Immature natural killer cell (primary cell): ENCODE measurements around the gene SLC19A3. TPM values are rescaled to one million over a fixed set of nuclear protein-coding genes. Genes with fewer than 3 reads are reported as not detected.
"Not testable (repeated sequence)": the region's sequence is repeated elsewhere in the genome, so short reads cannot be mapped to it uniquely, and the experiment has no call there.

Source experiments
- DNase-seq, 3 donors: peaks; one replicate each; pipeline ENCODE4 v3.0.0; 2022; ENCODE audit warnings: mixed read lengths in 1 of 3
- H3K27ac Mint-ChIP-seq, 6 donors: one replicate each; pipeline ENCODE4 v1.8.0; 2020; ENCODE audit warnings: mixed read lengths in 6 of 6, mild to moderate bottlenecking in 5 of 6, inconsistent platforms in 4 of 6, moderate library complexity in 3 of 6
- H3K27me3 Mint-ChIP-seq, 3 donors: one replicate each; pipeline ENCODE4 v1.8.0; 2020 to 2021; ENCODE audit warnings: low read depth in 3 of 3, mild to moderate bottlenecking in 3 of 3, mixed read lengths in 3 of 3, moderate library complexity in 3 of 3, inconsistent platforms in 1 of 3
- H3K36me3 Mint-ChIP-seq, 3 donors: one replicate each; pipeline ENCODE4 v1.8.0; 2020; ENCODE audit warnings: mixed read lengths in 3 of 3, inconsistent platforms in 2 of 3, mild to moderate bottlenecking in 2 of 3
- H3K4me1 Mint-ChIP-seq, 2 donors: one replicate each; pipeline ENCODE4 v1.8.0; 2020; ENCODE audit warnings: inconsistent platforms in 2 of 2, mild to moderate bottlenecking in 2 of 2, mixed read lengths in 2 of 2, moderate library complexity in 1 of 2
- H3K4me3 Mint-ChIP-seq, 5 donors: one replicate each; pipeline ENCODE4 v1.8.0; 2020; ENCODE audit warnings: mild to moderate bottlenecking in 5 of 5, mixed read lengths in 5 of 5, inconsistent platforms in 3 of 5, moderate library complexity in 3 of 5
- H3K9me3 Mint-ChIP-seq, 6 donors: one replicate each; pipeline ENCODE4 v1.8.0; 2020; ENCODE audit warnings: mild to moderate bottlenecking in 6 of 6, mixed read lengths in 6 of 6, inconsistent platforms in 4 of 6, moderate library complexity in 3 of 6
- polyA plus RNA-seq, 3 donors: library from polyadenylated mRNA; unstranded; fragments of 300-500 nt; fragmentation: Illumina TruSeq; gene quantifications; one replicate each; pipeline ENCODE4 v1.2.3, GENCODE V29; 2021

The SLC19A3 gene
- polyA plus RNA-seq = not detected

DNA sequence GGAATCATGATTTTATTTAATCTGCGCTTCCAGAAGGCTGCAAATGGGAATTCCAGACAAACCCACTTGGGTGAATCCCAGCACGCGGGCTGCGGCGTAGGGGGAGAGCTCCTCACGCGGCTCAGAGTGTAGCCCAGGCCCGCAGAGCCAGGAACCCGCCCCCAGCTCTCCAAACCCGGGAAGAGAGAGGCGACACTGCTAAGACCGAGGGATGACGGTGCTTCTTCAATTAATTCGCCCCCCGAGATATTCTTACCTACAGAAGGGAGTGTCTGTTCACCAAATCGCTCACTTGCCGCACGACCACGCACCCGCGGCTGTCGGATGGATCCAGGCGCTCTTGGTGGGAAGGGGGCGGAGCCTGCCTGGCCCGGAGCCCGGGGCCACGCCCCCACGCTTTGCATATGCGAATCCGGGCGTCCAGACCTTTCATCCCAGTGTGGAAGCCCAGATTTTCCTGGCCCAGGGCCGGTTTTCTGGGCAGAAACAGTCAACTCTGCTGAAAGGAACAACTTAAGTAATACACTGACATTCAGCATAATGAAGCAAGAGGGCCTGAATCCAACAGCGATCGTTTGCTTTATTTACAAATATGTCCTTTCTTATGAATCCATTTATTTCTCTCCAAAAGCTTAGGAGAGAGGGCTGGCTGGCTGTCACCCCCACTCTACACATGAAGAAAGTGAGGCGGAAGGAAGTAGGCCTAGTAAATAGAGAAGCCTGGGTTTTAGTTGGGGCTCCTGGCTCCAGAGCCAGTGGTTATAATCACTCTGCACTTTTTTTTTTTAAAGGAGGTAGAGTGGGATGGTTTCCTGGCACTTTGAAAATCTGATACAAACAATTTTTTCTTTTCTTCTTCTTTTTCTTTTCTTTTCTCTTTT is at the start of gene SLC19A3:
SLC19A3 (minus strand) TSS at position 342 of the 881 bp plus-strand sequence. CDS start 15,710 bp downstream, outside the sequence.
- H3K36me3 Mint-ChIP-seq = no peaks in the 10 kb centered on the region
- no peak for DNase-seq
- H3K27me3 Mint-ChIP-seq = peaks cover 2 to 12% (median 4%) of the 10 kb centered on the region in 3 donors
- H3K27ac Mint-ChIP-seq = no peak within 1 kb of the TSS
- H3K4me3 Mint-ChIP-seq = peak within 1 kb of the TSS in 1 of 5 donors; percentile 17
- no peaks in the 10 kb centered on the region for H3K4me1 Mint-ChIP-seq
- no peaks in the 10 kb centered on the region for H3K9me3 Mint-ChIP-seq

DNA sequence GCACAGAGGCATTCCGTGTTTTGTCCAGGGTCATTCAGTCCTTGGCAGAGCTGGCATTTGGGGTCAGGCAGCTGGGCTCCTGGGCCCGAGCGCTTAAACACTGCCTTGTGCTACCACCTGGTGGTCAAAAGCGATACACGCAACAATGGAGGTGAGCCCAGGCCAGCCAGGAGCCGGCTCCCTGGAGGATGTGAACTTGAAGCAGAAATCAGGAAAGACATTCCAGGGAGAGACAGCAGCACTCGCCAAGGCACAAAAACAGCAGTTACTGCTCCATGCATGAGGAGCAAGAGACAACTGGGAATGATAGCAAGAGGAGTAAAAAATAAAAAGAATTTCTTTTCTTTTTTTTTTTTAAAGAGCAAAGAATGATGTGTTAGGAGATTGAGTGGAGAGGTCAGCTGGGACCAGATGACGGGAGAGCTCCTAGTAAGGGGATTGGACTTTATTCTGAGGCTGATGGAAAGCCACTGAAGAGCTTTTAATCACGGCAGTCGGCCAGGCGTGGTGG is 48.6 kb upstream of the SLC19A3 start:
- no peaks in the 10 kb centered on the region for H3K4me1 Mint-ChIP-seq
- no peak overlapping the region for H3K27ac Mint-ChIP-seq
- peaks cover 0 to 2% (median 2%) of the 10 kb centered on the region in 3 donors for H3K27me3 Mint-ChIP-seq

DNA sequence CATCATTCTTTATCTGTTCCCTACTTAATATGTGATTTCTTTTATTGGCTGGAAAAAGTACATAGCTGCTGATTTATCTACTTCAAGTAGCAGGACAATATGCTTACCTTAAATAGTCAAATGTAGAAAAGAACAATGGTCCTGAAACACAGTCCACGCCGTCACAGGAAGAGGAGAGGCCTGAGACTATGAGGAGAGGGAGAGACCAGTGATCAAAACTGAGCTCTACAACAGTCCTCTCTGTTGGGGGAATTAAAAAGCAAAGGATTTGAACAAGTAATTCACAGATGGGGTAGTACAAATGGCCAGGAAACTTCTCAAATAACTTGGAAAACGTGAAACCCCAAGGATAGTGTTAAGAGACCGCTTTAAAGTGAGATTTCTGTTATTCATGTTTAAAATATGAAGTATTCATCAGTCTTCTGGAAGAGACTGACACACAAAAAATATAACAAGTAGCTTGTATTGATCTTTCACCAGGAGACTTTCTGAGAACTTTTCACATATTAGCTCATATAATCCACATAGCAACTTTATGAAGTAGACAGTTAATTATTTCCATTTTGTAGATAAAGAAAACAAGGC is 48.1 kb upstream of the SLC19A3 start:
- H3K36me3 Mint-ChIP-seq = no peaks in the 10 kb centered on the region
- H3K27me3 Mint-ChIP-seq = peaks cover 0 to 2% (median under 1%) of the 10 kb centered on the region in 3 donors
- no peaks in the 10 kb centered on the region for H3K4me1 Mint-ChIP-seq
- no peaks in the 10 kb centered on the region for H3K9me3 Mint-ChIP-seq
- no peak overlapping the region for H3K4me3 Mint-ChIP-seq
- DNase-seq = peak in 1 of 3 donors; percentile 1
- no peak overlapping the region for H3K27ac Mint-ChIP-seq

More for the DNA sequence above, 48.6 kb upstream of the SLC19A3 start:
- H3K9me3 Mint-ChIP-seq = no peaks in the 10 kb centered on the region
- DNase-seq = peak in 2 of 3 donors; percentile 17 to 20
- H3K36me3 Mint-ChIP-seq = no peaks in the 10 kb centered on the region
- no peak overlapping the region for H3K4me3 Mint-ChIP-seq

DNA sequence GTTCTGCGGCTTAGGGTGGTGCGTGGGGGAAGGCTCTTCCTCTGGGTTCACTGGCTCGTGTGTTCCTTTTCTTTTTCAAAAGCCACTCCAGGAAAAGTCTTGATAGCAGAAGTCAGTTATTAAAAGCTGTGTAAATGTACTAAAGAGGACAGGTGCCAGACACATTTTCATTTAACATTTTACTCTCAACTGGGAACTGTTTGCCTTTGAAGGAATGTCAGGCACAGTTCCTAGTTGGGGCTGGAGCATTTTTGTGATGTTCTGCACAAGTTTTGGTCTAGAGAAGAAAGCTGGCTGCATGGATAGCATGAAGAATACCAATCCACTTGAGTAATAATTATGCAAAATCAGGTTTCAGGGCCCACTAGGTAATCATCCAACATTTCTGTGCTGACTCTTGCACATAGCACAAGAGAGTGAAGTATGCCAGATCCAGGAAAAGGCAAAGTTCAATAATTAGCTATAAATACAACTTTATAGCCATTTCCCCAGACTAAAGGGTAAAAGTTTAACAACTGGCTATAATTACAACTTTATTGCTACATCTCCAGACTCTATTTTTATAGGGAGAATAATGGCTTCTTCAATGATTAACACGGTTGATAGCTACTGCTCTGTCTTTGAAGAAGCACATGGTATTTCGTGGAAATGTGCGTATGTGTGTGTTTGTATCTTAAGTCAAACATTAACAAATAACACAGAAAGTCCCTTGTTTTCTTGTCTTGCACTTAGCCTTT is 44.1 kb upstream of the SLC19A3 start:
- no peaks in the 10 kb centered on the region for H3K9me3 Mint-ChIP-seq
- no peak overlapping the region for H3K27ac Mint-ChIP-seq
- H3K27me3 Mint-ChIP-seq = peaks cover 0 to 2% (median 0%) of the 10 kb centered on the region in 3 donors
- no peak overlapping the region for H3K4me3 Mint-ChIP-seq
- DNase-seq = no peak
- no peaks in the 10 kb centered on the region for H3K4me1 Mint-ChIP-seq
- H3K36me3 Mint-ChIP-seq = no peaks in the 10 kb centered on the region

DNA sequence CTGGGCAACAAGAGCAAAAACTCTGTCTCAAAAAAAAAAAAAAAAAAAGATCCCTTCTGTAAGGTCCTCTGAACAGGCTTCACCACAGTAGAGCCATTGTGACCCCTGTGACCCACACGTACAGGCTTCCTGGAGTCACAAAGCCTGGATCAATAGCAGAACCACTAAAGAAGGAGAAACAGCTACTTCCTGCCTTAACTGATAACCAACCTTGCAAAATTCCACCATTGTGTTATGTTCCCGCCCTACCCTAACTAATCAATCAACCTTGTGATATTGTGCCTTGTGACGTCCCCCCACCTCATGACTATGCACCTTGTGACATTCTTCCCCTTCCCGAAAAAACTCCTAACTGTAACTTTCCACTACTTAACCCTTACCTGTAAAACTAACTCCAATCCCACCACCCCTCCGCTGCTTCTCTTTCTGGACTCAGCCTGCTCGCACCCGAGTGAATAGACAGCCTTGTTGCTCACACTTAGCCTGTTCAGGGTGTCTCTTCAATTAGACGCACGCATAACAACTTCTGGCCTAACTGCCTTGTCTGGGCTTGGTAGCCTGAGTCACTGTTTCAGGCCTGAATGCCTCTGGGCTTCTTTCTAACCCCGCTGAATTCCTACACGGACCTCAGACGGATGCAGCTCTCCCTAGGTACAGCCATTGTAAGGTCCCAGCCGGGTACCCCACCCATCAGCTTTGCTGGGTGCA is 41.7 kb upstream of the SLC19A3 start:
- Mint-ChIP-seq H3K9me3 (no peaks in the 10 kb centered on the region), H3K27me3 (peaks cover 0 to 6% (median 2%) of the 10 kb centered on the region in 3 donors), H3K4me3 (no peak overlapping the region), H3K27ac (no peak overlapping the region), H3K36me3 (no peaks in the 10 kb centered on the region), H3K4me1 (no peaks in the 10 kb centered on the region)
- DNase-seq = no peak

DNA sequence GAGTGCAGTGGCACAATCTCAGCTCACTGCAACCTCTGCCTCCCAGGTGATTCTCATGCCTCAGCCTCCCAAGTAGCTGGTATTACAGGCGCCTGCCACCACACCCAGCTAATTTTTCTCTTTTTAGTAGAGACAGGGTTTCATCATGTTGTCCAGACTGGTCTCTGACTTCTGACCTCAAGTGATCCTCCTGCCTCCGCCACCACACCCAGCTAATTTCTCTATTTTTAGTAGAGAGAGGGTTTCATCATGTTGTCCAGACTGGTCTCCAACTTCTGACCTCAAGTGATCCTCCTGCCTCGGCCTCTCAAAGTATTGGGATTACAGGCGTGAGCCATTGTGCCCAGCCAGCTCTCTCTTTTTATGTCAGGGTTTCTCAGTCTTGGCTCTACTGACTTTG is 38.4 kb upstream of the SLC19A3 start:
- DNase-seq, H3K27ac Mint-ChIP-seq, H3K4me1 Mint-ChIP-seq, H3K9me3 Mint-ChIP-seq, H3K4me3 Mint-ChIP-seq, H3K36me3 Mint-ChIP-seq, H3K27me3 Mint-ChIP-seq: not testable (repeated sequence)

DNA sequence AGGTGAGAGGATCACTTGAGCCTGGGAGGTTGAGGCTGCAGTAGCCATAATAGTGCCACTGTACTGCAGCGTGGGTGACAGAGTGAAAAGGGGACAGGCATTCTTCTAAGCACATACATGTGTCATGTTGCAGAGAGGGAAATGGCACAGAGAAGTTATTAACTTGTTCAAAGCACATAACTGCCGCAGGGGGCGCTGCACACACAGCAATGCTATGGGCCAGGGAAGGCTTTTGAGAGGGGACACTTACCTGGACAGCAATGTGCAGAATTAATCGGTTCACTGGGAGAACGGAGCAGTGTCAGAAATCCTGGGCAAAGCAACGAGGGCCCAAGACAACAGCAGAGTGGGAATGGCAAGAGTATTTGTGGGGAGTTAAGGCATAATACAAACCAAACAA is 30.3 kb upstream of the SLC19A3 start:
- Mint-ChIP-seq H3K9me3 (peaks cover 0 to 4% (median 0%) of the 10 kb centered on the region in 6 donors), H3K36me3 (no peaks in the 10 kb centered on the region), H3K4me1 (no peaks in the 10 kb centered on the region), H3K4me3 (no peak overlapping the region), H3K27me3 (peaks cover 2 to 10% (median 3%) of the 10 kb centered on the region in 3 donors), H3K27ac (no peak overlapping the region)
- no peak for DNase-seq

DNA sequence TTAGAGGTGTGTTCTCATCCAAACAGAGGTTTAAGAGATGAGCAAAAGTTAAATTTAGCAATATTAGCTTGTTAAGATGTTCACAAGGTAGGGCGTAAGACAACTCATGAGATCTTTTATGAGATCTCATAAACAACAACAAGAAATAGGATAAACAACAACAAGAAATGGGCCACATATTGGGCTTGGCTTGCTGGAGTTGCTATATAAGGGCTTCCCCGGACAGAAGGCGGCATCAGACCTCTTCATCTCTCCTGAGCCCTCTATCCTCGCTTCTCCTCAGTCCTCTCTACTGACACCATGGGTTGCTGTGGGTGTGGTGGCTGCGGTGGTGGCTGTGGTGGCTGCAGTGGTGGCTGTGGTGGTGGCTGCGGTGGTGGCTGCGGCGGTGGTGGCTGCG is 27.8 kb upstream of the SLC19A3 start, which contains the start of gene SCYGR8:
SCYGR8 (plus strand) TSS at position 301 of the 400 bp plus-strand sequence; CDS start at position 301, 0 bp downstream.
- Mint-ChIP-seq H3K4me1 (no peaks in the 10 kb centered on the region), H3K36me3 (no peaks in the 10 kb centered on the region), H3K9me3 (peaks cover 0 to 4% (median 0%) of the 10 kb centered on the region in 6 donors), H3K27me3 (peaks cover 2 to 8% (median 3%) of the 10 kb centered on the region in 3 donors), H3K4me3 (no peak within 1 kb of the TSS), H3K27ac (no peak within 1 kb of the TSS)
- DNase-seq = no peak

DNA sequence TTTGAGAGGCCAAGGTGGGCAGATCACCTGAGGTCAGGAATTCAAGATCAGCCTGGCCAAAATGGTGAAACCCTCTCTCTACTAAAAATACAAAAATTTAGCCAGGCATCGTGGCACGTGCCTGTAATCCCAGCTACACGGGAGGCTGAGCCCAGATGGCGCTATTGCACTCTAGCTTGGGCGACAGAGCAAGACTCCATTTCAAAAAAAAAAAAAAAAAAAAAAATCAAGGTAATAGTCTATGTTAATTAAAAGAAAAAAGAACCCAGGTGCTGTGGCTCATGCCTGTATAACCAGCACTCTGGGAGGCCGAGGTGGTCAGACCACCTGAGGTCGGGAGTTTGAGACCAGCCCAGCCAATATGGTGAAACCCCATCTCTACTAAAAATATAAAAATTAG is 22.9 kb upstream of the SLC19A3 start:
- not testable (repeated sequence) for H3K27ac Mint-ChIP-seq, H3K36me3 Mint-ChIP-seq, H3K4me3 Mint-ChIP-seq, H3K27me3 Mint-ChIP-seq, H3K9me3 Mint-ChIP-seq, DNase-seq, H3K4me1 Mint-ChIP-seq

DNA sequence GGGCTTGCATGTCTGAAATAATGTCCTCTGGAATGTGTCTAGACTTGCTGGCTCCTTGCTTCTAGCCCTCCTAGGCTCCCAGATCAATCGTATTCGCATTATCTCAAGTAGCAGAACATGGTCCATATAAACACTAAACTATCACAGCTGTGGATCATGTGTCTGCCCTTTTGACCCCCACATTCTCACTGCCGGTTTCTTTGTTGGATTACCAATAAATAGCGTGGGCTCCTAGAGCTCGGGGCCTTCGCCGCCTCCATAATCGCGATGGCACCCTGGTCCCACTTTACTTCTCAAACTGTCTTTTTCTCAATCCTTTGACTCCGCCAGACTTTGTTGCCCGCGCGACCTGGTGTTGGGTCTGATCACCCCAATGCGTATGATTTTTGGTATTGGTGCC is 21.5 kb upstream of the SLC19A3 start:
- peaks cover 0 to 4% (median 0%) of the 10 kb centered on the region in 6 donors for H3K9me3 Mint-ChIP-seq
- no peak for DNase-seq
- no peaks in the 10 kb centered on the region for H3K36me3 Mint-ChIP-seq
- H3K4me1 Mint-ChIP-seq = no peaks in the 10 kb centered on the region
- peaks cover 2 to 9% (median 7%) of the 10 kb centered on the region in 3 donors for H3K27me3 Mint-ChIP-seq
- H3K4me3 Mint-ChIP-seq = no peak overlapping the region
- H3K27ac Mint-ChIP-seq = no peak overlapping the region

DNA sequence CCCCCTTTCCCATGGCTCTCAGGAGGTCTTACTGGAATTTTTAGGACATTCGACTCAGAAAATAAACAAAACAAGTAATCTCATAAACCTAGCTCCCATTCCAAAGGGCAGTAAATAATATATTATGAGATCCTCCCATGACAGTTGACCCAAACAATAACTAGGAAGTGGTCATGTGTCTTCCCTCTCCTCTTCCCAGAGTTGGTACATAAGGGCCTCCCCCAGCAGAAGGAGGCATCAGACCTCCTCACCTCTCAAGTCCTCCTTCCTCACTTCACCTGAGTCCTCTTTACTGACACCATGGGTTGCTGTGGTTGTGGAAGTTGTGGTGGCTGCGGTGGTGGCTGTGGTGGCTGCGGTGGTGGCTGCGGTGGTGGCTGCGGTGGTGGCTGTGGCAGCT is 10.2 kb upstream of the SLC19A3 start, which contains the start of gene SCYGR7:
SCYGR7 (plus strand) TSS at position 301 of the 400 bp plus-strand sequence; CDS start at position 301, 0 bp downstream.
- Mint-ChIP-seq H3K27ac (no peak within 1 kb of the TSS), H3K27me3 (peaks cover 0 to 3% (median 2%) of the 10 kb centered on the region in 3 donors), H3K4me3 (no peak within 1 kb of the TSS), H3K36me3 (no peaks in the 10 kb centered on the region), H3K4me1 (no peaks in the 10 kb centered on the region), H3K9me3 (peaks cover 0 to 3% (median 0%) of the 10 kb centered on the region in 6 donors)
- no peak for DNase-seq

DNA sequence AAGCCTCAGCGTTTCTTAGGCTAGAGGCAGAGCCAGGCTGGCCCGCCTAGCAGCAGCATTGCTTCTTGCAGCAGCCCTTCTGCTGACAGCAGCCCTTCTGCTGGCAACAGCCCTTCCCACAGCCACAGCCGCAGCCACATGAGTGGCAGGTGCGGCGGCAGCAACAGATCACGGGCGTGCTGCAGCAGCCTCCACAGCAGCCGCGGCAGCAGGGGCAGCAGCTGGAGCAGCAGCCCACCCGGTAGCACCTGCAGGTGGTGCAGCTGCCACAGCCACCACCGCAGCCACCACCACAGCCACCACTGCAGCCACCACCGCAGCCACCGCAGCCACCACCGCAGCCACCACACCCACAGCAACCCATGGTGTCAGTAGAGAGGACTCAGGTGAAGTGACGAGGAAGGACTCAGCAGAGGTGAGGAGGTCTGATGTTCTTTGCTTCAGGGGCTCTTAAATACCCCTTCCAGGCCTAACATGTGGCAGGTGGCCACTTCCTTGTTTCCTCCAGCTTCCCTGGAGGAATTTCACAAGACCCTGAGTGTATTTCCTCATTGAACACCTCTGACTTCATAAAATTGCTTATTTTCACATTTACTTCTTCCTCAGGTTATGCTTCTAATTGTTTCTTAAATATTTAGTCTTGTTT is 6.7 kb upstream of the SLC19A3 start, which contains the start of gene SCYGR6:
SCYGR6 (minus strand) TSS at position 364 of the 646 bp plus-strand sequence; CDS start at position 364, 0 bp downstream.
- Mint-ChIP-seq H3K36me3 (no peaks in the 10 kb centered on the region), H3K27me3 (peaks cover 0 to 8% (median 4%) of the 10 kb centered on the region in 3 donors), H3K4me3 (no peak within 1 kb of the TSS), H3K9me3 (no peaks in the 10 kb centered on the region), H3K4me1 (no peaks in the 10 kb centered on the region), H3K27ac (no peak within 1 kb of the TSS)
- no peak for DNase-seq
